AG10803 (cell line): Measurements from ENCODE around the gene EHHADH.
"Not testable (repeated sequence)": the region's sequence is repeated elsewhere in the genome, so short reads cannot be mapped to it uniquely, and the experiment has no call there.

Experiments
- DNase-seq: peaks from one replicate; pipeline ENCODE4 v3.0.0; 2010; ENCODE audit warnings: low read depth
- H3K4me3 ChIP-seq: 2 replicates; pipeline ENCODE4 v1.5.1; 2011; ENCODE audit warnings: mild to moderate bottlenecking, low read length, control low read depth
- TF ChIP-seq, protein P1 (sequence below): conservative IDR thresholded peaks from 2 replicates; pipeline ENCODE4 v1.5.1; 2011; ENCODE audit warnings: mild to moderate bottlenecking, low read length, control low read depth, inconsistent platforms

EHHADH gene

DNA sequence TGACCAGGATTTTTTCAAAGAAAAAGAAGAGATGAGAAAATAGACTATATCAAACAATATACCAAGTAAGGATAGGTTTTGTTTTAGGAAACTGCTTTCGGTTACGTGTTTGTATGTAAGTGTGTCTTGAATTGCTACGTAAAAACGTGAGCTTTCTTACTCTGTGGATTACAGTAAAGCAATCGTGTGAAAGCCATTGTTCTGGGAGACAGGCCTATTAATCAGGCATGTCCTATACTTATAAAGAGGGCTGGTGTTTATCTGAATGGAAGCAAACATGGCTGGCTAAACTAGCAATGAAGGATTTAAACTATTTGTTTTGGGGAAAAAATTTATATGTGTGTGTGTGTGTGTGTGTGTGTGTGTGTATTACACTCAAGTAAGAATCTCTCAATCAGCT lies 2.6 kb downstream of the EHHADH start:
- H3K4me3 ChIP-seq: no peak overlapping the region
- TF ChIP-seq, protein P1, sequence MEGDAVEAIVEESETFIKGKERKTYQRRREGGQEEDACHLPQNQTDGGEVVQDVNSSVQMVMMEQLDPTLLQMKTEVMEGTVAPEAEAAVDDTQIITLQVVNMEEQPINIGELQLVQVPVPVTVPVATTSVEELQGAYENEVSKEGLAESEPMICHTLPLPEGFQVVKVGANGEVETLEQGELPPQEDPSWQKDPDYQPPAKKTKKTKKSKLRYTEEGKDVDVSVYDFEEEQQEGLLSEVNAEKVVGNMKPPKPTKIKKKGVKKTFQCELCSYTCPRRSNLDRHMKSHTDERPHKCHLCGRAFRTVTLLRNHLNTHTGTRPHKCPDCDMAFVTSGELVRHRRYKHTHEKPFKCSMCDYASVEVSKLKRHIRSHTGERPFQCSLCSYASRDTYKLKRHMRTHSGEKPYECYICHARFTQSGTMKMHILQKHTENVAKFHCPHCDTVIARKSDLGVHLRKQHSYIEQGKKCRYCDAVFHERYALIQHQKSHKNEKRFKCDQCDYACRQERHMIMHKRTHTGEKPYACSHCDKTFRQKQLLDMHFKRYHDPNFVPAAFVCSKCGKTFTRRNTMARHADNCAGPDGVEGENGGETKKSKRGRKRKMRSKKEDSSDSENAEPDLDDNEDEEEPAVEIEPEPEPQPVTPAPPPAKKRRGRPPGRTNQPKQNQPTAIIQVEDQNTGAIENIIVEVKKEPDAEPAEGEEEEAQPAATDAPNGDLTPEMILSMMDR: no peak
- DNase-seq: no peak

DNA sequence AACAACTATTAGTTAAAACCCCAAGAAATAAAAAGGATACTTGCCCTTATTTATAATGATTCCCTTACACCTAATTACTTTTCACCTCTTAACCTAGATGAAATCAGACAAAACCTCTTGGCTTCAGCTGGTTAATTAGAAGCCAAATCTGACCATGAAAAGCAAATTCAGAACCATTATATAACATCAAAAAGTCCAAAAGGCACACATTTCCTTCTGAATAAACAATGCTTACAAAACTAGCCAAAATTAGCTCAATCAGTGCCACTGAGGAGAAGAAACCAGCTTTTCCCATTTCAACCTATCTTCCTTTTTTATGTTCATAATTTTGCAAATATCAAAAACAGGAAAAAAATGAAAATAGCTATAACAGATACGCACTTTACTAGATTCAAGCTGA lies 3.2 kb downstream of the EHHADH start:
- no peak for DNase-seq
- TF ChIP-seq, protein P1: no peak
- no peak overlapping the region for H3K4me3 ChIP-seq

DNA sequence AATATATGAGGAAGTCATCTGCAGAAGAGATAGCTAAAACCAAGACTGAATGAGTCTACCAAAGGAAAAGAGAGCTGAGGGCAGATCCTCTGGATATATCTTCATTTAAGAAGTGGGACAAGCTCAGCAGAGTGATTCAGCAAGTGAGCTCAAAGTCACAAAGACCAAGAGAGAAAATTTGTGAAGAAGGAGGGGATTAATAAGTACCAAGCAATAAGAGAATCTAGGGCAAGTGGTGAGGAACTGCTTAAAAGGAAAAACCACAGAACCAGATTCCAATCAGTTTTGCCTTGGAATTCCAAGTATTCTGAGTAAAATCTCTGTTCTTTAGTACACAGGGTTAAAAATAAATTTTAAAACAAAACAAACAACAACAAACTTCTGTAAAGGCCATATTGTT lies 3.6 kb downstream of the EHHADH start:
- no peak overlapping the region for H3K4me3 ChIP-seq
- DNase-seq: peak; percentile 47
- TF ChIP-seq, protein P1: no peak

DNA sequence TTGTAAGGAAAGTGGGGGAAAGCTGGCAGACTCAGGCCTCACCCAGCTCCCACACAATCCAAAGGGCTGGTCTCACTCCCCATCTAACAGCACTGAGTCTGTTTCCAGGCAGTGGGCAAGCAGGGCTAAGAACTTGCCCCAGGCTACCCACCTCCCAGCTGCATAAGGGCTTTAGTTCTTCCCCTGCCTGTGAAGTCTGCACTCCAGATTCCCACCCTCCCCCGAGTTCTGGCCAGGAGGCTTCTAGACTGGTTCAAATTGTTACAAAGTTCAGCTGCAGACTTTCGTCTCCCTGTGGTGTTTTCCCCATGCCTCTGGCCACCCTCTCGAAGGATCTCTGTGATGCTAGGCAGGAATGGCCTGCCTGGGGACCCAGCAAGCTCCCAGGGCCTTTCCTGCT lies 11.2 kb downstream of the EHHADH start:
- no peak overlapping the region for H3K4me3 ChIP-seq
- TF ChIP-seq, protein P1: no peak
- no peak for DNase-seq

DNA sequence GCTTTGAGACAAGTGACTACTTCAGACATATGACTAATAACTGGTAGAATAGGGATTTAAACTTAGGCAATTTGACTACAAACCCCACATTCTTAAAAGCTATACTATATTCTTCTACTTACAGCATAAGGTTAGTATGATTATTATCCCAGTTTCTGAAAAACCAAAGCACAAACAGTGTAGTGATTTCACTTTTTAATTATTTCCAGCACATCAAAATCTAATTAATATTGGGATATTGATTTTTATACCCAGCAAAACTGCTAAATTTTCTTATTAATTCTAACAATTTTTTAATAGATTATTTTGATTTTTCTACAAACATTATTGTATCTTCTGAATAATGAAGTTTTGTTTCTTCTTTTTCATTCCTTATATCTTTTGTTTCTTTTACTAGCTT lies 16.9 kb downstream of the EHHADH start:
- no peak for DNase-seq
- TF ChIP-seq, protein P1: no peak
- H3K4me3 ChIP-seq: no peak overlapping the region

DNA sequence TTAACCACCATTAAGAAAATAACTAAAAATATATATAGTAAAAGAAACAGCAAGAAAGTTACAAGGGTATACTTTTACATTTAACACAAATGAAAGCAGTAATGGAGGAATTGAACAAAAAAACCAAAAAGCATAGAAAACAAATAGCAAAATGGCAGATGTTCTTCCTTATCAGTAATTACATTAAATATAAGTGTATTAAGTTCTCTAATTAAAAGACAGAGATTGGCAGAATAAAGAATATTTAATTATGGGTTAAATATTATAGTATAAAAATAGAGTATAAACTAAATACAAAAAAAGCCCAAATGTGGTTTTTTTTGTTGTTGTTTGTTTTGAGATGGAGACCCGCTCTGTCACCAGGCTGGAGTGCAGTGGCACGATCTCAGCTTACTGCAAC lies 20.5 kb downstream of the EHHADH start:
- no peak overlapping the region for H3K4me3 ChIP-seq
- no peak for DNase-seq
- TF ChIP-seq, protein P1: no peak

DNA sequence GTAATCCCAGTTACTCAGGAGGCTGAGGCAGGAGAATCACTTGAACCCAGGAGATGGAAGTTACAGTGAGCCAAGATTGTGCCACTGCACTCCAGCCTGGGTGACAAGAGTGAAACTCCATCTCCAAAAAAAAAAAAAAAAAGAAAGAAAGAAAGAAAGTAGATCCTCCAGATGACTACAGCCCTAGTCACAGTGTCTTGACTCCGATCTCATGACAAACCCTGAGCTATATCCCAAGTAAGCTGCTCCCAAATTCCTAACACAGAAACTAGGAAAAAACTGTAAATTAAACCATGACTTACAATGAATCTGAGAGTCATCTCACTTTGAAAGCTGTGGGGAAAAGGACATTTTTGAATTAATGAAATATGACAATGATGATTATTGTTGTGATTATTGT lies 27.3 kb downstream of the EHHADH start:
- not testable (repeated sequence) for DNase-seq

DNA sequence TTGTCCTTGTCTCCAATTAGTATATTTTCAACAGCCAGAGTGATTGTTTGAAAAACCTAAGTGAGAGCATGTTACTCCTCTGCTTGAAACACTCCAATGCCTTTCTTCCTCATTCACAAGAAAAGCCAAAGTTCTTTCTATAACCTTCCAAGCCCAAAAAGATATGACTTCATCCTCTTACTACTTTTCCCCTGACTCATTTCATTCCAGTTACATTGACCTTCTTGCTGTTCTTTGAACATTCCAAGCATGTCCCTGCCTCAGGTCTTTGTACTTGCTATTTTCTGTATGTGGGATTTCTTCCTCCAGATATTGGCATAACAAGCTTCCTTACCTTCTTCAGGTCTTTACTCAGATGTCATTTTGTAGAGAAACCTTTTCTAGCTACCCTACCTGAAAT lies 28.3 kb downstream of the EHHADH start:
- TF ChIP-seq, protein P1: no peak
- no peak overlapping the region for H3K4me3 ChIP-seq
- DNase-seq: peak; percentile 76

More for the DNA sequence above, 27.3 kb downstream of the EHHADH start:
- H3K4me3 ChIP-seq: not testable (repeated sequence)
